ENCODE measurements around the gene ISL2.

Gene ISL2

GRCh38 chr15:76380249-76380648, 43.7 kb downstream of the ISL2 start:
- DNase-seq, result no peak

GRCh38 chr15:76381366-76381765, 44.8 kb downstream of the ISL2 start:
- DNase-seq, result no peak

- DNase-seq, result no peak
Observed at GRCh38 chr15:76382987-76383728, 46.6 kb downstream of the ISL2 start.

GRCh38 chr15:76384409-76384808, 47.8 kb downstream of the ISL2 start:
- no peak for DNase-seq

GRCh38 chr15:76386178-76386577, 49.6 kb downstream of the ISL2 start:
- no peak for DNase-seq

- no peak for DNase-seq
Observed at GRCh38 chr15:76386926-76387325, 50.4 kb downstream of the ISL2 start.

GRCh38 chr15:76390571-76390970, 54.0 kb downstream of the ISL2 start:
- DNase-seq, result no peak

- DNase-seq, result no peak
Observed at GRCh38 chr15:76391309-76391708, 54.7 kb downstream of the ISL2 start.

- DNase-seq, result no peak
Observed at GRCh38 chr15:76391847-76392246, 55.3 kb downstream of the ISL2 start.

Data from NCI-H2081 treated with DMSO at 0.1 percent for 48 hours (cell line).